ENCODE results near the gene RHNO1. TPM values are rescaled to one million over a fixed set of nuclear protein-coding genes. Genes with fewer than 3 reads are reported as not detected.

The RHNO1 gene, protein sequence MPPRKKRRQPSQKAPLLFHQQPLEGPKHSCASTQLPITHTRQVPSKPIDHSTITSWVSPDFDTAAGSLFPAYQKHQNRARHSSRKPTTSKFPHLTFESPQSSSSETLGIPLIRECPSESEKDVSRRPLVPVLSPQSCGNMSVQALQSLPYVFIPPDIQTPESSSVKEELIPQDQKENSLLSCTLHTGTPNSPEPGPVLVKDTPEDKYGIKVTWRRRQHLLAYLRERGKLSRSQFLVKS
- 41.5 TPM for total RNA-seq

DNA sequence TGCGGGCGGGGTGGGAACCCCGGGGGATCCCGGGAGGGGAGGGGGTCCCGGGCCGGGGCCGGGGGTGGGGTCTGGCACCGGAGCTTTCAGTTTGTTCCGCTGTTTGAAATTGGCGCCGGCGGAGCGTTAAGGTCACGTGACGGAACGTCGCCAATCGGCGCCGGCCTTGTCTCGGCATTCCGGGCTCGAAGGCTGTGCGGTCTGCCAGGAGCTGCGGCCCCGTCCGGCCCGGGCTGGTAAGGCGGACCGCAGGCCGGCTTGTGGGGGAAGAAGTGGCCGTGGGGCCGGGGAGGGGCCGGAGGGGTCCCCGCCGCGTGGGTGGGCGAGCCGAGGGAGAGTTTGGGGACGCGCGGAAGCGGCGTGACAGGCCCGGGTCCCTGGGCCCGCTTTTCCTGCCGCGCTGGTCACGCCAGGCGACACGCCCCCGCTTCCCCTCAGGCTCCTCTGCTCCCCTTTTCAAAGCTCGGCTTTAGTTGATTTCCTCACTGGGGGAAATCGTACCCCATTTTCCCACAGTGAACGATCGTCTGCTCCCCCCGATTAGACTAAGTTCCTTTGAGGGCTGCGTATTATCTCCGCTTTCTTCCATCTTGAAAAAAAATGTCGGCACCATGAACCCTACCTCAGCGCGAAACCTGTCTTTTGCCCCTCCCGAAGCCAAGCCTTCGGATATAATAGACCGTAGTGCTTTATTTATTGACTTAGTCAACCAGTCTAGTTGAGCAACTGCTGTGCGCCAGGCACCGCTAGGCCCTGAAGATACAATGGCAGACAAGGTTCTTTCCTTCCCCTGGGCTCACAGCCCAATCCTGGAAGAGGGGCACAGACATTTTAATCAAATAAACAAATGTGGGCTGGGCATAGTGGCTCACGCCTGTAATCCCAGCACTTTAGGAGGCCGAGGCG lies at the start of gene RHNO1, which contains the start of gene FOXM1:
Gene RHNO1 (plus strand): TSS at position 177 of the 906 bp plus-strand sequence. CDS start 8,144 bp downstream, outside the sequence.
Gene FOXM1 (minus strand): TSS at position 128 of the 906 bp plus-strand sequence. CDS start 2,696 bp downstream, outside the sequence.
- DNase-seq: peak; percentile 83

DNA sequence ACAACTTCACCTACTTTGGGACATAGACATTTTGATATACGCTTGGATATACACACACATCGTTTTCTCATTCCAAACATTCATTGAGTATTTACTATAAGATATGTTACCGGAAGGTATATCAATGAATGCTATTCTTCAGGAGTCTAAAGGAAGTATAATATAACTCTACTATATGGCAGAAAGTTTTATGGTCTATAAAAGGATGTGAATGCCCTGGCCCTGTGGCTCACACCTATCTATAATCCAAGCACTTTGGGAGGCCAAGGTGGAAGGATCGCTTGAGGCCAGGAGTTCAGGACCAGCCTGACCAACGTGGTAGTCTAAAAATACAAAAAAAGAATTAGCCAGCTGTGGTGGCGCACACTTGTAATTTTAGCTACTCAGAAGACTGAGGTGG lies 47.7 kb upstream of the RHNO1 start:
- no peak for DNase-seq

DNA sequence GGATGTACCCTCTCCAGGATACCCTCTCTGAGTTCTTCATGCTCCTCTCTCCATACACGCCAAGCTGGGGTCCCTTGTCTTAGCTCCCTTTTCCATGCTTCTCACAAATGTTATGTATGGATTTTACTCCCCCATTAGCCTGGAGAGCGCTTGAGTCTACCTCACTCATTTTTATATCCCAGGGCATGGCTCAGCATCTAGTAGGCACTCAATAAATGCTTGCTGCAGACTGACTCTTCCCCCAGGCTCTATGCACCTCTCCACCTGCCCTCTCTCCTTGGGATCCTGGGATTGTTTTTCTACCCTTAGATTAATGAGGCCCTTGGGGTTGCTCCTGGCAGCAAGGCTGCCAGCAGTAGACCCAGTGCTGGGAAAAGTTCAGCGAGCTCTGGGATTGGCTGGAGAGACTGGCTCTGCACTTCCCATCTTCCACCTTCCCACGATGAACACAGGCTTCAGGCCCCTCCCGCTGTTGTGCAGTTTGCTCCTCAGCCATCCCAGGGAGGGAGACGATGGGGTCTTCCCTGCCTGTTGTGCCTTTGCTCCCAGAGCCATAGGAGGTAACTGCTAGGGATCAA lies 44.4 kb upstream of the RHNO1 start:
- no peak for DNase-seq

DNA sequence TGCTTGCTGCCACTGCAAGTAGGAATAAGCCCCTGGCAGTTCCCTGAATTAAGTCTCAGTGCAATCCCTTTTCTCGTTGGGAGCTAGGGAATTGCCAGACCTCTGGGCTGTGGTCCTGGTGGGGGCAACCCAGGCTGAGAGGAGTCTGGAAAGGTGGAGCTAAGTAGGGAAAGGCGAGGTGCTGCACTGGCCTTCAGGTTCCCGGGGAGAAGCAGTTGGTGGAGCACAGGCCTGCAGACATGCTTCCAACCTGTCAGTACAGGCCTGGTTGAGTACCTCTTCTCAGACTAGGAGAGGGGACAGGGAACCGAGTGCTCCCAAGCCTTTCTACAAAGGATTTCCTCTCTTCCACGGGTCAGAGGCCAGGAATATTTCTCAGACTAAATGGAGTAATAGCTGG lies 43.7 kb upstream of the RHNO1 start:
- no peak for DNase-seq

DNA sequence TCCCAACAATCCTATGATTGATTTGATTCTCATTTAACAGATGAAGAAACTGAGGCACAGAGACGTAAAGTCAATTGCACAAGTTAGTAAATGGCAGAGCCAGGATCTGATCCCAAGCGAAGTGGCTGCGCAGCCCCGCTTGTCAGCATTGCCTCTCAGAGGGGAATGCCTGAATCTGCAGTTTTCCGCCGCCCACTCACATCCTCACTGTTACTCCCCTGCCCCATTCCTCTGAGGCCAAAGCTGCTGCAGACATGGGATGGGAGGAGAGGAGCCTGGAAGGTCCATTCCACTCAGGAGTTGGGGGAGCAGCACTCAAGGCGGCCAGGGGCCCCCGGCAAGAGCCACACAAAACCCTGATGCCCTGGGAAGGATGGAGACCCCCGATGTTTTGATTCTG lies 43.2 kb upstream of the RHNO1 start:
- no peak for DNase-seq

DNA sequence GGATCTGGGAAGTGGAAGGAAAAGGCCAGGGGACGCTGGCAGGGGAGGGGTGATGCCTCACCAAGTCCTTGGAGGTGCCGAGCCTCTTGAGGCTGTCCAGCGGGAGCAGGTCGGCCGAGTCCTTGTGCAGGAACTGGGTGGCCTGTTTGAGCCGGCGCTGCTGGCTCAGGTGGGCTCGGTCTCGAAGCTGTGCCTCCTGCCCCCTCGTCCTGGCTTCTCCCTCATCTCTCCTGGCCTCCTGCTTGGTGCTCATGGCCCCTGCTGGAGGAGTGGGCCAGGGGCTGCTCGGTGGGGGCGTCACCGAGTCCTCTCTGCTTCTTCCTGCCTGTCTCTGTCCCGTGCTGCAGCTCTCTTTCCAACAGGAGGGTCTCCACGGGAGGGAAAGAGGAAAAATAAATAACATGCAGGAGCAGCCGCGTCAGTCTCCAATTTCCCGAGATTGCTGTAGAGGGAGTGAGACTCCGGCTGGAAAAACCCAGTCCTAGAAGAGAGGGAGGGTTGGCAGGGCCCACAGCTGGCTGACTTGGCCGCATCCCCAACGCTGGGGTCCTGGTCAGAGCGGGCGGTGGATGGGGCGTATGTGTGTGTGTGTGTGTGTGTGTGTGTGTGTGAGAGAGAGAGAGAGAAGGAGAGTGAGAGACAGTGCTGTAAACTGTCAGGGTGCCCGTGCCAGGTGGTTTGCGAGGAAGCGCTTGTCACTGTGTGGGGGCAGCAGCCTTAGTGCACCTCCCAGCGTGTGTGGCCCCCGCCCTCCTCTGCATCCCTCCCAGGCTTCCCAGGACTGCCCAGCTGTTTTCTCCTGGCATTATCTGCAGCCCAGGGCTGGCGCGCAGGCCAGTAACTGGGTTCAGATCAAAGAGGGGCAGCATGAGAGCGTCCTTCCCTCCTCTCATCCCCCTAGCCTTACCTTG lies 42.2 kb upstream of the RHNO1 start, which contains the start of gene NRIP2:
Gene NRIP2 (minus strand): TSS at position 455 of the 911 bp plus-strand sequence. CDS start 52 bp downstream, at position 403.
- DNase-seq: peak; percentile 57

DNA sequence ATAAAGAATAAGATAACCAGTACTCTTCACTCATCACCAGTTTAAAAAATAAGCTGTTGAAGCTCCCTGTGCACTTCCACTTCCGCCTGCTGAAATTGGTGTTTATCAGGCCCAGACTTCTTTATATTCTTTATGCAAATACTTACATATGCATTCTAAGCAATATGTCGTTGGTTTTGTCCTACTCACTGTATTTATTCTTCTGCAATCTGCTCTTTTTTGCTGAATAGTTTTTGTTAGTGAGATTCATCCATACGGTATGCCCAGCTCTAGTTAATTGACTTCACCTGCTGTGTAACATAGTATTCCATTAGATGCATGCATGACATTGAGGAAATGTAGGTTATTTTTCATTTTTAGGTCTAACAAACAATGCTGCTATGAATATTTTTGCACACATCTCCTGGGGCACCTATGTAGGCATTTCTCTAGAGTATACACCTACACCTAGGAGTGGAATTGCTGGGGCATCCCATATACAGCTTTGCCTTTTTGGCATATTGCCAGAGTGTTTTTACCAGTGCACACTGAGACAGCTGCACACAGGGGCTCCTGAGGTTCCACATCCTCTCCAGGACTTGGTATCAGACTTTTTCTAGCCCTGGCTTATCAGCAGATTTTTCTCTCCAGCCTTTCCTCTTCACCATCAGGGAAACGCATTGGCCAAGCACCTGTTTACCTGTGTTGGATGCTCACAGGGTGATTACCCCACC lies 41.2 kb upstream of the RHNO1 start:
- no peak for DNase-seq

DNA sequence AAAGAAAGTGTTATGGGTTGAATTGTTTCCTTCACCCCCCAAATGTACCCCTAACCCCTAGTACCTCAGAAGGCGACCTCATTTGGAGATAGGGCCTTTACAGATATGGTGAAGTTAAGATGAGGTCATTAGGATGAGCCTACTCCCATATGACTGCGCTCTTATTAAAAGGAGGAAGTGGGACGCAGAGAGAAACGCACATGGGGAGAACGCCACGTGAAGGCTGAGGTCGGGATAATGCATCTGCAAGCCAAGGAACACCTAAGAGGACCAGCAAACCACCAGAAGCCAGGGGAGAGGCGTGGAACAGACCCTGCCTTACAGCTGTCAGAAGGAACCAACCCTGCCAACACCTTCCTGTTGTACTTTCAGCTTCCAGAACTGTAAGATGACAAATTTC lies 40.4 kb upstream of the RHNO1 start:
- no peak for DNase-seq

DNA sequence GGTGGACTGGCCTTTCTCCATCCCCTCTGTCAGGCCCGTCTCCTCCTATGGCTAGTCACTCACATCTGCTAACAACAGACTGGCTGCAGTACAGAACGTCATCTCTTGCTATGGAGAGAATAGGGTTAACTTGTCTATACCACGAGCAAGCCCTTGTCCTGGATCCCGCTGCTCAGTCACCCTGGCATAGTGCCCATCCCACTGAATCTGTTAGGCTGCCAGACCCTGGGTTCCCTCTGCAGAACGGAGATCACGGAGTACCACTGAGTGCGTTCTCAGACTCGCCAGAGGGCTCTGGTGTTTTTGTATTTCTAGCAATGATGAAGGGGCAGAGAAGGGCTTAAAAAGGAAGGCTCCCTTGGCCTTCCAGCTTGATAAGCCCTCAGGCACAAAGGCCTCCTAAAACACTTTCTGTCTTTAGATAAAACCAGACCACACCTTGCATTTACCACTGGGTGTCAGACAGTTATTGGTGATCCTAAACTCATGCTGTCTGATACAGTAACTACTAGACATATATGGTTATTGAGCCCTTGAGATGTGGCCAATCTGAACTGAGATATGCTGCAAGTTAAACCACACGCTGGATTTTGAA lies 35.9 kb upstream of the RHNO1 start:
- DNase-seq: no peak

DNA sequence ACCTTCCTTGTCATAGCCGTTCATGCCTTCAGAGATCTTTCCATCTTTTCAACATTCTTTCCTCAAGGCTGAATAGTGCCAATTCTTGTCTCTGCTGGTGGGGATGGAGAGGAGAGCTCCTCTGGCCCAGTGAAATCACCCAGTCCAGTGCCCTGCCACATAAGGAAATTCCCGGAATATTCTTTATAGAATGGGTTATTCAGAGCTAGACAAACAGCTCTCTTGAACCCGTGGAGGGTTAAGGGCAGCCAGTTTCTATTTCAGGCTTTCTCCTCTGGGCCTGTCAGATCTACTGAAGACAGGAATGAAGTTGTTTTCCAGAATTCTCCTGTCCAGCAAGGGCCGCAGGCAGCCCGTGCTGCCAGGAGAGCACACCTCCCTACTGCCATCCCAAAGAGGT lies 34.1 kb upstream of the RHNO1 start:
- DNase-seq: no peak

DNA sequence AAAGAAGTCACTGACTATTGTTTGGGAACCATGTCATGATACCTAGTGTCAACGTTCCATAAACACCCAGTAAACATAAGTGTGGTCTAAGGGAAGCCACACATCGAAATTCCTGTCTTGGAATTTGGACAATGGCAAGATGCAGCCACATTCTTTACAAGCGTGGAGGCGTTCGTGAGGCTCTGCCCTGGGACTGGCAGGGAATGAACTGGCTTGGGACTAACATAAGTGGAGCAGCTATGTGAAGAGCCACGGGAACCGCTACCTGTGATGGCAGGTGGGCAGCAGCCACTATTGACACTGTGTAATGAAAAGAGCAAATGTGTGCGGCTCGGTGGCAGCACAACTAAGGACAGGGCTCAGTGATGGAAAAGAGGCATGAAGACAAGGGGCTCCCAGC lies 32.2 kb upstream of the RHNO1 start:
- no peak for DNase-seq

DNA sequence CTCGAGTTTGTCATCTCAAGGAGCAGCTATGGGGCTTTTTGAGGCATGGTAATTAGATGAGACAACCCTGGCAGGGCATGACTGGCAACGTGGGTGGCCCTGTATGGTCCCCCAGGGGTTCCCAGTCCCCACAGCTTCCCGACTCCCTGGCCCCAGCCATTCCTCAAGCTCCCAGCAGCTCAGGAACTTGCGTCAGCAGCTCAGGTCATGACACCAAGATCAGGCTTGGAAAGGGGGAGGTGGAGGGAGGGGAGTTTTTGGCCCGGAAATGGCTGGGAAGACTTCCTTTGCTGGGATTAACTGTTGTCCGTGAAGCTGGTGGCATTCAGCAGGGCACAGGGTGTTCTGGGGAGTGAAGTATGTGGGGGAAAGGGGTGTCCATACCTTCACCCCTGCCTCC lies 31.7 kb upstream of the RHNO1 start:
- DNase-seq: no peak

DNA sequence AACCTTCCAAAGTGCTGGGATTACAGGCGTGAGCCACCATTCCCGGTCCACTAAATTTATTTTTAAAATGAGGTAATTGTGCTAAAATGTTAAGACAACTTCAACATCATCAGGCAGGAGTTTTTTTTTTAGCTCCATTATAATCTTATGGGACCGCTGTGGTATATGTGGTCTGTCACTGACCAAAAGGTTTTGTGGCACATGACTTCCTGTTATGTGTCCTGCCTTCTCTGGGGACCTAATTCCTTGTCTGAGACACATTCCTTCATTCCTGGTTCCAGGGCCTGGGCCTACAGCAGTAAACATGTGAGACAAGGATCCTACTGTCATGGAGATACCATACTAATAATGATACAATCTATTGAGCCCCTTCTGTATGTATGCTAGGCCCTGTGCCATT lies 25.1 kb upstream of the RHNO1 start:
- DNase-seq: no peak

DNA sequence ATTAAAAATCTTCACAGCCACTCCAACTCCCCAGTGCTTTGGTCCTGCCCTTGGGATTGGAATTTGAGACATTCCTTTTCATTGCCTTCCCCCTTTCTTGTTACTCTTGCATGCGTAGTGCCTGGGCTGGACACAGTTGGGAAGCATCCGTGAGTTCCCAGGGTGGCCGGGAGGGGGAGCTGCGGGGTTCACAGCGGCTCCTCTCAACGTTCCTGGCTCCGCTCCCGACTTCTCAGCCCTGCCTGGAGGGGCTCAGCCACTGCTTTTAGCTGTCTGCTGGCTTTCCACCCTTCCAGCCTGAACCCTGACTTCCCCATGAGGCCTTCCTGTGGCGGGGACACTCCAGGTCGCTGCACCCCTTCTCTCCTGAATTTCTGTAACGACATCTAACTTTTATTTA lies 23.4 kb upstream of the RHNO1 start:
- peak; percentile 47 for DNase-seq

DNA sequence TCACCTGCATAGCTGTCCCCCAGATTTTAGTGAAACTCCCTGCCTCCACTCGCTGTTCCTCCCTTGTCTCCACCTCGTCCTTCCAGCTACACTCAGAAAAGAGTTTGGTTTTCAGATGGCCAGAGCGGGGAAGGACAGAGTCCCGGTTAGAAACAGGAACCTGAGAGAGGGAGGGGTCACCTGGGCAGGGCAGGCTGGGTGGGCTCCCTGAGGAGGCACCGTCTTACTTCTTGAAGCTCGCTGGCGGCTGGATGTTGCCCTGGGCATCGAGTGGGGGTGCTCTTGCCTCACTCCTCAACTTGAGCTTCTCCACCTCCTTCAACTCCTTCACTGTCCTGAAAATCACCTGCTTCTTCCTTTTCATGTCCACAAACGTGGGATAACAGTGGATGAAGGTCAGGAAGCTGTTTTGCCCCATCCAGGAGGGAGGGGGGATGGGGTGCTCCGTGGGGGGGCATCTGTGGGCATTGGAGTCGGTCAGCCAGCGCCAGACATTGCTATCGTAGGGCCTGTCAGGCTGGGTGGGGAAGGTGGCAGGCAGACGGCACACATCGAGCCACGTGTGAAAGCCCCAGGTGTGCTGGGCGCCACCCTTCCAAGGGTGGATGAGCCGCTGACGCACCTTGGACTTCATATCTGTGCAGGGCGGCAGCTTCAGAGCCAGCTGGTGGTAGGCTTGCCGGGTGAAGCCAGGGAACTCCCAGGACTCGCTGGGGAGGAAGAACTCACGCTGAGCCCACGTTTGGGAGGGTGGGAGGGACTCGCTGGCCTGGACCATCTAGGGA lies 22.2 kb upstream of the RHNO1 start:
- no peak for DNase-seq

DNA sequence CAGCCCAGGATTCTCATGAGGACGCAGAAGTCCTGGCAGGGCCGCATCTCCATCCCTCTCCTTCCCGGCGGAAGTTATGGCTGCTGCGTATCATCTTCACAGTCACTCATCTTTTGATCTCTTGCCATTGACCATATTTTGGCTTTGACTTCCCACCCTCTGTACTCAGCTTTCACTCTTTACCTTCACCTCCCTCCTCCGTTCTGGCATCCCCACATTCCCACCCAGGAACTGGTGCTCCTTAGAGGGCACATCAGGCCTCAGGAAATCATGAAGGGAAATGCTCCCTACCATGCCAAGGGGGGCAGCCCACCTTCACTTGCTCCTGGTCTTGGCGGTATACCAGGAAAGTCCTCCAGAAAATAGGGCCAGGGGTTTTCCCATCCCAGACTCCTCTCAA lies 21.5 kb upstream of the RHNO1 start:
- DNase-seq: no peak

DNA sequence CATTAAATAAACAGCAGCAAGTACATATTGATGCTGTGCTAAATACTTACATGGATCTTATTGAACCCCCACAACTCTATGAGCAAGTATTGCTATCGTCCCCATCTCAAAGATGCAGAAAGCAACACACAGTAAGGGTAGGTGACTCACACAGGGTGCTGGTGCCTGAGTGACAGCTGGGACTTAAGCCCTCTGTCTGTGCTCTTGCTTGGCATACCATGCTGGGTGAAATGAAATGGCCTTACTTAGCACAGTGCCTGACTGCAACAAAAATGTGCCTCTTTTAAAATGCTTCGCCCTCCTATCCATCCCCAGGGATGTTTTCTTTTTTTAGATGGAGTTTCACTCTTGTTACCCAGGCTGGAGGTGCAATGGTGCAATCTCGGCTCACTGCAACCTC lies 21.0 kb upstream of the RHNO1 start:
- no peak for DNase-seq

DNA sequence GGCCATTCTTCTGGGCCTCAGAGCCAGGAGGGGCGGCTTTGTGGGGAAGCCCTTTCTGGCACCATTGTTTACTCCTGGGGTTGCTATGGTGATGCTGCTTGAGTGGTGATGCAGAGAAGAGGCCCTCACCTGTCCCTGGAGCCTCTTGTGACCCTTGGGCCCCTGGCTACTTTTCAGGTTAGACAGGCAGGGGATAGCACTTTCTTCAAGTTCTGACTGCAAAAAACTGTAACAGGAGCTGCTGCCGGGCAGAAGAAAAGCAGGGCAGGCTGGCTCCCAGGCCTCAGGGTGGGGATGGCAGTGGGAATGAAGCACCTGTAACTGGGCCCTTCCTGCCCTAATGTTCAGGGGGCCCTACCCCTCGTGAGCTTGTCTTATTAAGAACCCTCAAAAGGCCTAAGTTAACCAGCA lies 20.0 kb upstream of the RHNO1 start, which contains the start of gene TEX52:
Gene TEX52 (minus strand): TSS at position 19 of the 411 bp plus-strand sequence. CDS start 13 bp downstream, at position 6.
- no peak for DNase-seq

DNA sequence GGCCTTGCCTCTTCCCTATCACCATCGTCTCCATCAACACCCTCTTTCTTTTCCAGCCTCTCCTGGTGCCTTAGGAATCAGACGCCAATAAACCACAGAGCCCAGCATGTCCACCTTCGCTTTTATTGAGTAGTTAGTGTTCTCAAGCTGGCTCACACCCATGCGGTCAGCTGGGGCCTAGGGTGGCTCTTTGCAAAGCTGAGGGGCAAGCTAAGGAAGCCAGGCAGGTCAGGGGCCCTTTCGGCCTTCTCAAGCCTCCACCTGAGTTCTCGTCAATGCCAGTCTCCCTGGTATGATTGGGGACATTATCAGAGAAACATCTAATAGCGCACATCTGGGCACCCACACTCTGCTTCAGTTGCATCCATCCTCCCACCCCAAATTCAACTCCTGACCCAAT lies 19.4 kb upstream of the RHNO1 start:
- no peak for DNase-seq

DNA sequence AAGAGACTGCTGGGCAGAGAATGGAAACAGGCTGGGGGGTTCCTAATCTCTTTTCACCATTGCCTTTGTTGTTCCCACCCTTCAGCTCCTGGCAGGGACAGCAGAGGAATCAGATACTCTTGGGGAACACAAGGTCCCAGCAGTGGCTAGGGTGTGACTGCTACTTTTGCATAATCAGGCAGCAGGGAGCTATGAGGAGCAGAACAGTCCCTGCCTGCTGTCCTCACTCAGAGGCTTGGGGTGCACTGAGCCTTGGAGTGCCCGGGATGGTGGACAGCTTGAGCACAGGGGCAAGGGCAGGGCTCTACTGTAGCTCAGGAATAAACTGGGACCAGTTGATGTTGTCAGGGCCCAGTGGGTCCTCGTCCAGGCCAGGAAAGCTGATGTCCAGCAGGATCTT lies 18.7 kb upstream of the RHNO1 start:
- DNase-seq: no peak

Data from occipital lobe (tissue), 2 donors.